Activated CD8-positive, alpha-beta memory T cell treated with anti-CD3 and anti-CD28 coated beads, Interleukin-2, amount 50 U/mL, for 24 hours (primary cell): Measurements from ENCODE around the gene AIFM2.
"Not testable (repeated sequence)": the region's sequence is repeated elsewhere in the genome, so short reads cannot be mapped to it uniquely, and the experiment has no call there.

Source experiments
- DNase-seq: peaks from one replicate; pipeline ENCODE4 v3.0.0-alpha.2; 2020; ENCODE audit errors: extremely low read depth

Gene AIFM2

GRCh38 chr10:70145666-70146488, 13.3 kb upstream of the AIFM2 start:
- DNase-seq, result no peak

DNA sequence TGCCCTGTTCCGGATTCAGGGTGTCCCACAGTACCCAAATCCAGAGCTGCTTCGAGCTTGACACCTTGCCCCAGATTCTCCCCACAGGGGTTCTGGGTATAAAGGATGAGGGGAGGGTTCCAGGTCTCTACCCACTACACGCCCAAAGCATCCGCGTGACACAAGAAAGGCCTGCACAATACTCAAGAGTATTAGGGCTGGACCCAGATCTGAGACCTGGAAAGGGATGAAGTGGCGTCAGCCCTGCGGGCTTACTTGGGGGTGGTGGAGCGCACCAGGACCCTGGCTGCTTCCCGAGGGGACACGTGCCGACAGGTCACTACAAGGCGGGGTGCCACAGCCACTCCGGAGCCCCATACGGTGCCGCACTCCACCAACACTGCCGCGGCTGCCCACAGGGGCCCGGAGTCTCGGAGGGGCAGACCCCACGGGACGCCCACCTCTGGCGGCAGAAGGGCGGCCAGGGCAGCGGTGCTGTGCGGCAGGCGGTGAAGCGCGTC, 12.6 kb upstream of the AIFM2 start:
- DNase-seq, result no peak

DNA sequence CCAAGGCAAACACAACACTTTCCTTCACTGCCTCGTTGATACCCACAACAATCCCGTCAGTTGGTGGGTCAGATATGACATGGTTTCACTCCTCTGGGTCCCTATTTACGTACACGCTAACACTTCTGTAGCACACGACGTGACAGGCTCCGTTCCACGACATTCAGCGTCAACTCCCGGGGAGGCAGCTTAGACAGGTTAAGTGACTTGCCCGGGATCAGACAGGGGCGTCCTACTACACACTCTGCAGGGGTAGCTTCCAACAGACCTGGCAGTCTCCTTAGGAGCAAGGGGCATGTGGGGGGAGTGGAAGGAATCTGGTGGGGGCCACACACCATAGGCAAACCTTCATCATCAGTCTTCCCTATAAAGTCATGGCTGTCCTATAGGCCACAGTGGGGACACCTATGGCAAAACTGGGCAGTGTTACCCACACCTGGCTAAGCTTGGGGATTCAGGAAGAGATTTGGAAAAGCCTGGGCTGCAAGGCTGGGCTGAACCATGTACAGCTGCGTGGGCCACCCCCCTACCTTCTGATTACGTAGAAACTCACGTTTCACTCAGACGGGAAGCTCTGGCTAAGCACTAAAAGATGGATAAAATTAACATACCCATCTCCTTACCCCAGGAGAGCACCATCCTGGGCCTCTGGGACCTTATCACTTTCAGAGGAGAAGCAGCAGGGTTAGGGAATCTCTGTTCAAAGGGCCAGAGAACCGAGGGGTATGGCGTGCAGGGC, 11.9 kb upstream of the AIFM2 start:
- no peak for DNase-seq

- no peak for DNase-seq
Observed at GRCh38 chr10:70142555-70142954, 9.9 kb upstream of the AIFM2 start.

- no peak for DNase-seq
Observed at GRCh38 chr10:70140297-70140696, 7.7 kb upstream of the AIFM2 start.

DNA sequence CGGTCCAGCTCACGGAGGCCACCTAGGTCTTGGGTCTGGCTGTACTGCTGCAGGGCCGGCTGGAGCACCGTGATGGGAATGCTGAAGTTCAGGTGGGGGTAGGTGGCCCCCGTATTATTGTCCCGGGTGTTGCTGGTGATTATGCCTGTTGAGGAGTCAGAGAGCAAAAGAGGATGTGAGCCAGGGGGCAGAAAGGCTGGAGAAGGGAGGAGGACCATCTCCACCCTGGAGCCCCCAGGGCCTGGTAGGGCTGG, 7.3 kb upstream of the AIFM2 start:
- DNase-seq, result no peak

DNA sequence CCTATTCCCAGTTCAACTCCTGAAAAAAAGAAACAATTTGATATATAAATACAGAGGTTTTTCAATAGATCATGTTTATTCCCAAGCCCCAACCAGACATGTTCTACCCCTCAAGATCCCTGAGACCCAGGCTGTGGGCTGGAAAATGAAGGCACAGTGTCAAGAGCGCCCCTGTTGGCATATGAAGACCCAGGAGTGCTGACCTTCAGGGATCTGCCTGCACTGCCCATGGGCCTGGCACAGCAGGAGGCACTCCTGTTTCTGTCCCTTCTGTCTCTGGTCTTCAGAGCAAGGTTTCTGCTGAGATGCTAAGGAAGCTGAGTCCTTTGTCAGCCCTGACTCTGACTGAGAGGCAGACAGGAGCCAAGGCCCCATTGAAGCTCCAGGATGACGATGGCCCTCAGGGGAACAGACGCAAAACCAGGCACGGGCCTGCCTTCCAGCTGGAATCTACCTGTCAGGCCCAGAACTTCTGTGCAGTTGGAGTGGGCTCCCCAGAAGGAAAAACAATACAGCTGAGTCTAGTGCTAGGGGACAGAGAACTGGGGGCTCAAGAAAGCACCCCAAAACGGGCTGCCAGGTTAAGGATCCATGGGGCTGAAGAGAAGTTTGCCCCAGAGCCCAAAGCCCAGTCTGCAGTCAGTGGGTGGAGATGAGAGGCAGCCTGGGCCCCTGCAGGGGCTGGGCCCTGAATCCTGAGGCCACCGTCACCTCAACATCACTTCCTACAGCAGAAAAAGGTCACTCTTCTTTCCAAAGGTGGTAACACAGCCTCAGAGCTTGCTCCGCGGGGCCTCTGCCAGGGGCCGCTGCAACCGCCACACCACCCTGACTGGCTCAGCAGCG, 6.7 kb upstream of the AIFM2 start:
- DNase-seq, result no peak

- no peak for DNase-seq
Observed at GRCh38 chr10:70137927-70138883, 5.6 kb upstream of the AIFM2 start.

- no peak for DNase-seq
Observed at GRCh38 chr10:70137135-70137534, 4.5 kb upstream of the AIFM2 start.

GRCh38 chr10:70135684-70136083, 3.1 kb upstream of the AIFM2 start:
- no peak for DNase-seq

GRCh38 chr10:70135046-70135445, 2.4 kb upstream of the AIFM2 start:
- no peak for DNase-seq

DNA sequence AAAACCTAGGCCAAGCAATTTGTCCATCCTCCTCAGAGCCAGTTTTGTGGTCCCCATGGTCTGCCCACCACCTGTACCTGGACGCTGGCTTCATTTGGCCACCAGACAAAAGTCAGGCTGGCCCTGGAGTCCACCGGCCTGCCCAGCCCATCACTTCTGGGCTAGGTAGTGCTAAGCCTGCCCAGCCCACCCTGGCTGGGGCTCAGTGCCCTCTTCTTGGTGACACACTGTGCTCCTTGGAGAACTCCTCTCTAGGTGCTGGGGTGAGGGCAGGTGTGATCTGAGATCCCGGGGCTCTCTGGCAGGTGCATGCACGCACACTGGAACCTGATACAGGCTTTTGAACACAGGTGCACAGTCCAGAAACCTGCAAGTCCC, 1.1 kb downstream of the AIFM2 start:
- DNase-seq, result no peak

DNA sequence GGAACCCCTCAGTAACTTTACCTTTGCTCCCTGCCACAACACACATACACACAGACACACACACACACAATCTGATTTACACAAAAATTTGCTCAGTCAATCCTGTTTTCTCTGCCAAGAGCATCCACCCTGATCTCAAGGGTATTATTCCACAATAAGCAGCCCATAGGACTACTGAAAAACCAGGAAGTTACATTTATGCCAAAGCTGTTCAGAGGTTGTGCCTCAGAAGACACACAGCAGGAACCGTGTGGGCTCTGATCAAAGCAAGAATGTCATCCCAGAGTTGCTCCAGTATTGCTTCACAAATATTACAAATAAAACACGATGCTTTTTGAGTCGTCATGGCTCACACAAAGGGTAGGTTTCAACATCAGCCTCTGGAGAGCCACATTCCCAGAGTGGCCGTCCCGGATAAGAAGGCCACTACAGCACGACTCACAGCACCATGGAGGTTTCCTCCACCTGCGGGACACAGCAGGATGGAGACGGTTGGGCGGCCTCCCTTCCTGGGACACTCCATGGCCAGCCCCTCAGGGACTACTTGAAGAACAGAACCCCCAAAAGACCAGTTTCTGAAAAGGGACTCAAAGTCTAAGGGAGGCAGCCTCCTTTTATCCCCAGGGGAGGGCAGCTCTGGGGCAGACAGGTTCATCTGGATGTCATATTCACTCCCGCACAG, 1.6 kb downstream of the AIFM2 start:
- DNase-seq, result no peak

- no peak for DNase-seq
Observed at GRCh38 chr10:70126700-70127395, 5.8 kb downstream of the AIFM2 start.

DNA sequence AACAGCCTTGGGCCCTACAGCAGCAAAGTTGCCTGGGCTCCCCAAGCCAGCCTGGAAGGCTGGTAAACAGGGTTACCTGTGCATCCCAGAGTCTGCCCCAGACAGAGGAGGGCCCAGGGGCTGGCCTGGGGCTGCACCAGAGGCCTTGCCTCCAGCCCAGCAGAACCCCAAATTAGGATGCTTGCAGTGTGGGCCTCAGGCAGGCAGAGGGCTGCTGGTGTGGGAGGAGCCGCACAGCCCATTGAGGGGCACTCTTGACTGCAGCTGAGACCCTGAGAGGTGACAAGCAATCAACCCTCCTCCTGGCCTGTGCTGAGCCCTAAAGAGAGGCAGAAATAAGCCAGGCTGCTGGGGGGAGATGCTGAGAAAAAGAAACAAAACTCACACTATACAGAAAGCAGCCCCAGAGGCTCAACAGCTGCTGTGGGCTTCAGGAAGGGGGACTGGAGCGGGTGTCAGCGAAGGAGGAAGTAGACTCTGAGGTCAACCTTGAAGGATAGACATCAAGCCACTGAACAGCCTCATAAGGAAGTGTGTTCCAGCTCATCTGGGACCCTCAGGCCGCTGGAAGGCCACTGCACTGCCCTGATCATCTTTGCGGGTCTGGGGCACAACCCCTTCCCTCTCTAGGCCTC, 6.6 kb downstream of the AIFM2 start:
- no peak for DNase-seq

DNA sequence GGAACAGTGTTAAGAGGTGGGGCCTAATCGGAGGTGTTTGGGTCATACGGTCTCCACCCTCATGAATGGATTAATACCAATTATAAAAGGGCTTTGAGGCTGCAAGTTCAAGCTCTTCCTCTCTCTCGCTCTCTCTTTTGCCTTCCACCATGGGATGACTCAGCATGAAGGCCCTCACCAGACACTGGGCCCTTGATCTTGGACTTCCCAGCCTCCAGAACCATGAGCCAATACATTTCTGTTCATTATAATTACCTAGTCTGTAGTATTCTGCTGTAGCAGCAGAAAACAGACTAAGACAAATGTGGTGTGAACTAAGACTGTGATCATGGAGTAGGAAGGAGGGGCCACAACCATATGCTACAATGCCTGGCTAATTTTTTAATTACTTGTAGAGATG, 7.7 kb downstream of the AIFM2 start:
- no peak for DNase-seq

- DNase-seq, result no peak
Observed at GRCh38 chr10:70124415-70124814, 8.2 kb downstream of the AIFM2 start.

DNA sequence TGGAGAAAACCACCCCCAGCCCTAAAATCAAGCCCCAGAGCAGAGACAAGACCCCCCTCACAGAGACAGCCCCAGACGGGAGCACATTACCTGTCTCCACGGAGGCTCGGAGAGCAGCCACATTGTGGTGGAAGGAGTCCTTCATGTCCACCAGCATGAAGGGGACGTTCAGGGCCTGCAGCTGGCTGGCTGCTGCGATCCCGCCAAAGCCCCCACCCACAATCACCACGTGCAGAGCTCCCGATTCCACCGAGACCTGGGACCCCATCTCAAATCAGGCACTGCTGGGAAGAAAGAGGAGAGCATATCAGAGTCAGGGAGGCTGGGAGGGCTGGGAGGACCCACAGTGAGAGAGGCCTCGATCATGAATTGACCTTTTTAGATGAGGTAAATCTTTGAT, 8.8 kb downstream of the AIFM2 start:
- DNase-seq, result no peak

DNA sequence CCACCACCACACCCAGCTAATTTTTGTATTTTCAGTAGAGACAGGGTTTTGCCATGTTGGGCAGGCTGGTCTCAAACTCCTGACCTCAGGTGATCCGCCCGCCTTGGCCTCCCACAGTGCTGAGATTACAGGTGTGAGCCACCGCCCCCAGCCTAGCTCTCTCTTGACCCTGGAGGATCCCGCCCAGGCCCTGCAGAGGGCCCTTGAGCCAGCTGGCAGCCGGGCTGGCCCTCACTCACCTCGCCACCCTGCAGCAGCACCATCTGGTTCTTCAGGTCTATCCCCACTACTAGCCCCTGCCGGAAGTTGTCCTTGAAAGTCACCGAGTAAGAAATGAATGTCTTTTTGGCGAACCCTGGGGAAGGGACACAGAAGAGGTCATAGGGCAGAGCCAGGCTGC, 9.5 kb downstream of the AIFM2 start:
- DNase-seq, result not testable (repeated sequence)

DNA sequence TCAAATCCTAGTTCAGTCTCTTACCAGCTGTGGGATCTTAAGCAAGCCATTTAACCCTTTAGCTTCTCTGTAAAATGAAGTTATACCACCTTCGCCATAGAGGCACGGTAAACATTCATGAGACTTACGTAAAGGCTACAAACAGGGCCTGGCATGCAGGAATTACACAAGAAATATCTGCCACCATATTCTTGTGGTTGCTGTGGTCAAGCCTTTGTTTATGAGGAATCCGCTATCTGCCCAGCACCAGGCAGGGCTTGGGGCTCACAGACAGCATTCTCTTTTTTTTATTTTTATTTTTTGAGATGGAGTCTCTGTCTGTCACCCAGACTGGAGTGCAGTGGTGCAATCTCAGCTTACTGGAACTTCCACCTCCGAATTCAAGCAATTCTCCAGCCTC, 9.9 kb downstream of the AIFM2 start:
- DNase-seq, result no peak
